ENCODE data around the gene GRIPAP1. TPM values are rescaled to one million over a fixed set of nuclear protein-coding genes. Genes with fewer than 3 reads are reported as not detected.

GRIPAP1 gene
- polyA plus RNA-seq, 1 donor from 2014 or later: 22.5 TPM

GRCh38 chrX:48957827-48958634, 44.0 kb downstream of the GRIPAP1 start:
- Mint-ChIP-seq H3K9me3 (no peaks in the 10 kb centered on the region), H3K27me3 (peaks cover 6% of the 10 kb centered on the region), H3K27ac (peak overlapping the region; percentile 98 to 100 (median 99)), H3K4me3 (peak overlapping the region; percentile 97 to 100 (median 98)), H3K4me1 (peaks cover 18 to 44% (median 30%) of the 10 kb centered on the region in 3 donors), H3K36me3 (no peaks in the 10 kb centered on the region)

- Mint-ChIP-seq H3K4me3 (peak within 1 kb of the TSS; percentile 97 to 100 (median 98)), H3K9me3 (no peaks in the 10 kb centered on the region), H3K27me3 (peaks cover 6% of the 10 kb centered on the region), H3K27ac (peak within 1 kb of the TSS; percentile 98 to 100 (median 99)), H3K36me3 (no peaks in the 10 kb centered on the region), H3K4me1 (peaks cover 18 to 48% (median 30%) of the 10 kb centered on the region in 3 donors)
These were observed 44.6 kb downstream of the GRIPAP1 start, which contains the start of gene OTUD5 for GRCh38 chrX:48957477-48957826. Gene OTUD5, minus strand, starts transcription at chrX:48957607. Its CDS starts 37 bp downstream, at chrX:48957570.

GRCh38 chrX:48956728-48957414, 45.2 kb downstream of the GRIPAP1 start:
- no peaks in the 10 kb centered on the region for H3K9me3 Mint-ChIP-seq
- H3K27me3 Mint-ChIP-seq: peaks cover 6% of the 10 kb centered on the region
- peak overlapping the region; percentile 79 to 97 (median 88) for H3K4me3 Mint-ChIP-seq
- peak overlapping the region; percentile 86 to 99 (median 98) for H3K27ac Mint-ChIP-seq
- no peaks in the 10 kb centered on the region for H3K36me3 Mint-ChIP-seq
- H3K4me1 Mint-ChIP-seq: peaks cover 17 to 46% (median 30%) of the 10 kb centered on the region in 3 donors

- Mint-ChIP-seq H3K4me1 (peaks cover 7 to 22% (median 10%) of the 10 kb centered on the region in 3 donors), H3K9me3 (no peaks in the 10 kb centered on the region), H3K36me3 (peaks cover 2% of the 10 kb centered on the region), H3K4me3 (no peak overlapping the region), H3K27me3 (peaks cover 4% of the 10 kb centered on the region), H3K27ac (peak overlapping the region in 2 of 3 donors; percentile 21 to 62)
These were observed 53.5 kb downstream of the GRIPAP1 start for GRCh38 chrX:48948589-48948988.

GRCh38 chrX:48945517-48946348, 56.3 kb downstream of the GRIPAP1 start:
- Mint-ChIP-seq H3K36me3 (peaks cover 4% of the 10 kb centered on the region), H3K27ac (peak overlapping the region; percentile 16 to 84 (median 45)), H3K27me3 (peaks cover 4% of the 10 kb centered on the region), H3K4me3 (peak overlapping the region in 2 of 4 donors; percentile 38 to 39), H3K4me1 (peaks cover 26 to 28% (median 28%) of the 10 kb centered on the region in 3 donors), H3K9me3 (no peaks in the 10 kb centered on the region)

- H3K27me3 Mint-ChIP-seq: peaks cover 11% of the 10 kb centered on the region
- H3K27ac Mint-ChIP-seq: peak overlapping the region; percentile 83 to 99 (median 94)
- peaks cover 43 to 53% (median 51%) of the 10 kb centered on the region in 3 donors for H3K4me1 Mint-ChIP-seq
- H3K4me3 Mint-ChIP-seq: peak overlapping the region in 2 of 4 donors; percentile 25 to 43
- peaks cover 5% of the 10 kb centered on the region for H3K36me3 Mint-ChIP-seq
- H3K9me3 Mint-ChIP-seq: no peaks in the 10 kb centered on the region
These were observed 59.2 kb downstream of the GRIPAP1 start for GRCh38 chrX:48942895-48943294.

GRCh38 chrX:48940404-48940955, 61.6 kb downstream of the GRIPAP1 start:
- peak overlapping the region in 3 of 4 donors; percentile 64 to 89 (median 81) for H3K4me3 Mint-ChIP-seq
- H3K36me3 Mint-ChIP-seq: peaks cover 13% of the 10 kb centered on the region

GRCh38 chrX:48939524-48940228, 62.4 kb downstream of the GRIPAP1 start:
- H3K4me3 Mint-ChIP-seq: peak overlapping the region; percentile 77 to 89 (median 84)
- peak overlapping the region; percentile 98 to 99 (median 99) for H3K27ac Mint-ChIP-seq
- no peaks in the 10 kb centered on the region for H3K9me3 Mint-ChIP-seq
- H3K27me3 Mint-ChIP-seq: peaks cover 9% of the 10 kb centered on the region
- H3K36me3 Mint-ChIP-seq: peaks cover 13% of the 10 kb centered on the region
- H3K4me1 Mint-ChIP-seq: peaks cover 50 to 77% (median 73%) of the 10 kb centered on the region in 3 donors

More at GRCh38 chrX:48940404-48940955, 61.6 kb downstream of the GRIPAP1 start:
- H3K27ac Mint-ChIP-seq: peak overlapping the region; percentile 98 to 99 (median 99)
- no peaks in the 10 kb centered on the region for H3K9me3 Mint-ChIP-seq
- peaks cover 9% of the 10 kb centered on the region for H3K27me3 Mint-ChIP-seq
- H3K4me1 Mint-ChIP-seq: peaks cover 47 to 70% (median 66%) of the 10 kb centered on the region in 3 donors

GRCh38 chrX:48938721-48939425, 63.2 kb downstream of the GRIPAP1 start:
- Mint-ChIP-seq H3K27ac (peak overlapping the region; percentile 98 to 99 (median 99)), H3K36me3 (peaks cover 15% of the 10 kb centered on the region), H3K9me3 (no peaks in the 10 kb centered on the region), H3K4me3 (peak overlapping the region; percentile 77 to 89 (median 84)), H3K4me1 (peaks cover 58 to 81% (median 79%) of the 10 kb centered on the region in 3 donors), H3K27me3 (peaks cover 9% of the 10 kb centered on the region)

GRCh38 chrX:48937054-48937907, 64.8 kb downstream of the GRIPAP1 start:
- H3K4me1 Mint-ChIP-seq: peaks cover 56 to 80% (median 78%) of the 10 kb centered on the region in 3 donors
- H3K36me3 Mint-ChIP-seq: peaks cover 22% of the 10 kb centered on the region
- H3K27ac Mint-ChIP-seq: peak overlapping the region; percentile 98 to 99 (median 99)
- H3K4me3 Mint-ChIP-seq: peak overlapping the region; percentile 77 to 89 (median 84)
- peaks cover 0 to 2% (median 0%) of the 10 kb centered on the region in 3 donors for H3K9me3 Mint-ChIP-seq
- H3K27me3 Mint-ChIP-seq: peaks cover 9% of the 10 kb centered on the region

- Mint-ChIP-seq H3K4me3 (peak overlapping the region; percentile 77 to 89 (median 84)), H3K9me3 (peaks cover 0 to 2% (median 0%) of the 10 kb centered on the region in 3 donors), H3K27ac (peak overlapping the region; percentile 98 to 99 (median 99)), H3K4me1 (peaks cover 51 to 73% (median 70%) of the 10 kb centered on the region in 3 donors), H3K27me3 (peaks cover 9% of the 10 kb centered on the region), H3K36me3 (peaks cover 20% of the 10 kb centered on the region)
These were observed 65.5 kb downstream of the GRIPAP1 start for GRCh38 chrX:48936429-48937053.

GRCh38 chrX:48935301-48935670, 66.8 kb downstream of the GRIPAP1 start:
- H3K4me3 Mint-ChIP-seq: peak overlapping the region in 3 of 4 donors; percentile 76 to 77 (median 76)

More at GRCh38 chrX:48935301-48935670, 66.8 kb downstream of the GRIPAP1 start:
- Mint-ChIP-seq H3K36me3 (peaks cover 22% of the 10 kb centered on the region), H3K27ac (peak overlapping the region; percentile 91 to 99 (median 98)), H3K9me3 (peaks cover 0 to 2% (median 0%) of the 10 kb centered on the region in 3 donors), H3K27me3 (peaks cover 9% of the 10 kb centered on the region), H3K4me1 (peaks cover 50 to 66% (median 64%) of the 10 kb centered on the region in 3 donors)

All from IgD-negative memory B cell (primary cell).